NB4 (cell line): ENCODE measurements around the gene FAIM2.
"Not testable (repeated sequence)": the region's sequence is repeated elsewhere in the genome, so short reads cannot be mapped to it uniquely, and the experiment has no call there.

ENCODE experiments used
- DNase-seq: peaks from one replicate; pipeline ENCODE4 v3.0.0; 2010; ENCODE audit warnings: low read depth
- H3K4me3 ChIP-seq: one replicate; pipeline ENCODE4 v1.5.1; 2011; ENCODE audit warnings: mild to moderate bottlenecking, low read depth, low read length, moderate library complexity
- MYC ChIP-seq: IDR thresholded peaks from 2 replicates; pipeline ENCODE4 v1.6.1; 2011; ENCODE audit warnings: low read depth, low read length
- POLR2A ChIP-seq: IDR thresholded peaks from 2 replicates; pipeline ENCODE4 v1.6.1; 2011; ENCODE audit warnings: mild to moderate bottlenecking; ENCODE audit not compliant: insufficient read length; ENCODE audit errors: extremely low read depth
- TF ChIP-seq, protein P1 (sequence below): IDR thresholded peaks from 2 replicates; pipeline ENCODE4 v1.6.1; 2011; ENCODE audit warnings: low read depth, low read length
- TF ChIP-seq, protein P2 (sequence below): IDR thresholded peaks from one replicate; pipeline ENCODE4 v1.5.1; 2012; ENCODE audit warnings: low read depth, low read length

Gene FAIM2

DNA sequence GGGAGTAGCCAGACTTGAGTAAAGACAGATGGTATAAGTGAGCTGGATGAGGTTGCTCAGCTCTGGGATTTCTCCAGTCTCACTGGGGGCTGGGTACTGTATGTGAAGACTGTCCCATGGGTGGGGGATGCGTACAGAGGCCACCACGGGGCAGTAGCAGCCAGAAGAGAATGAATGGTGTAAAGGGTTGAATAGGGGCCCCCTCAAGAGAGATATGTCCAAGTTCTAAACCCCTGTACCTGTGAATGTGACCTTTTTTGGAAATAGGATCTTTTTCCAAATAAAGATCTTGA, 39.0 kb downstream of the FAIM2 start:
- TF ChIP-seq, protein P1, sequence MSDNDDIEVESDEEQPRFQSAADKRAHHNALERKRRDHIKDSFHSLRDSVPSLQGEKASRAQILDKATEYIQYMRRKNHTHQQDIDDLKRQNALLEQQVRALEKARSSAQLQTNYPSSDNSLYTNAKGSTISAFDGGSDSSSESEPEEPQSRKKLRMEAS = no peak
- TF ChIP-seq POLR2A (no peak), MYC (no peak)
- TF ChIP-seq, protein P2, sequence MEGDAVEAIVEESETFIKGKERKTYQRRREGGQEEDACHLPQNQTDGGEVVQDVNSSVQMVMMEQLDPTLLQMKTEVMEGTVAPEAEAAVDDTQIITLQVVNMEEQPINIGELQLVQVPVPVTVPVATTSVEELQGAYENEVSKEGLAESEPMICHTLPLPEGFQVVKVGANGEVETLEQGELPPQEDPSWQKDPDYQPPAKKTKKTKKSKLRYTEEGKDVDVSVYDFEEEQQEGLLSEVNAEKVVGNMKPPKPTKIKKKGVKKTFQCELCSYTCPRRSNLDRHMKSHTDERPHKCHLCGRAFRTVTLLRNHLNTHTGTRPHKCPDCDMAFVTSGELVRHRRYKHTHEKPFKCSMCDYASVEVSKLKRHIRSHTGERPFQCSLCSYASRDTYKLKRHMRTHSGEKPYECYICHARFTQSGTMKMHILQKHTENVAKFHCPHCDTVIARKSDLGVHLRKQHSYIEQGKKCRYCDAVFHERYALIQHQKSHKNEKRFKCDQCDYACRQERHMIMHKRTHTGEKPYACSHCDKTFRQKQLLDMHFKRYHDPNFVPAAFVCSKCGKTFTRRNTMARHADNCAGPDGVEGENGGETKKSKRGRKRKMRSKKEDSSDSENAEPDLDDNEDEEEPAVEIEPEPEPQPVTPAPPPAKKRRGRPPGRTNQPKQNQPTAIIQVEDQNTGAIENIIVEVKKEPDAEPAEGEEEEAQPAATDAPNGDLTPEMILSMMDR = no peak
- H3K4me3 ChIP-seq = no peak overlapping the region
- no peak for DNase-seq

DNA sequence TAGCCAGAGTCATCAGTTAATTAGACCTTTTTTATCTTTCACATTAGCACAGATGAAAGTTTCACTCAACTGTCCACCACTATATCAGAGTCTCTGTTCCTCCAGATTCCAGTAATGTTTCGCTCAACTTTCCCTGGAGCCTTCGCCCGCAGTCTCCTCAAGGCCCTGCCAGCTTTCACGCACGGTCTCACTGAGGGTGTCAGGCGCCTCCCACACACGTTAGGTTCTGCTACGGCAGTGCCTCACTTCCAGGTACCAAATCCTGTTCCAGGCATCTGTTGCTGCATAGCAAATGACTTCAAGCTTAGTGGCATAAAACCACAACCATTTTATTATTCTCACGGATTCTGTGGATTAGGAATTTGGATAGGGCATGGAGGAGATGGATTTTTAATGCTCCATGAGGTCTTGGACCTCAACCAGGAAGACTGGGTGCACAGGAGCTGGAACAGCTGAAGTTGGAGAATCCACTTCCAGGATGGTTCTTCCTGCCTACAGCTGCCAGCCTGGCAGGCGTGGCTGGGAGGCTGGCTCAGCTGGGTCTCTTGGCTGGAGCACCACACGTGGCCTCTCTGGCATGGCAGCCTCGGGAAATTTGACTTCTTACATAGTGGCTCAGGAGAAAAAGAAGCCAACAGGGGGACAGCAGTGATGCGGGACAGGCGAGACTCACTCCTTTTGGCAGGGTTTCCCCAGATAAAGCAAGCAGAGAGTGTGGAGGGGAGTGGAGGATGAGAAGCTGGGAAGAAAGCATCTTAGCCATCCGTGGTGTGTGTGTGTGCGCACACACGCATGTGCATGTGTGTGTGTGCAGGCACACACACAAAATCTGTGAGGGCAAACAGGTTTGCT, 39.5 kb downstream of the FAIM2 start:
- H3K4me3 ChIP-seq = no peak overlapping the region
- DNase-seq = no peak
- TF ChIP-seq POLR2A = no peak
- TF ChIP-seq MYC = no peak
- TF ChIP-seq, protein P2 = no peak
- TF ChIP-seq, protein P1 = no peak

DNA sequence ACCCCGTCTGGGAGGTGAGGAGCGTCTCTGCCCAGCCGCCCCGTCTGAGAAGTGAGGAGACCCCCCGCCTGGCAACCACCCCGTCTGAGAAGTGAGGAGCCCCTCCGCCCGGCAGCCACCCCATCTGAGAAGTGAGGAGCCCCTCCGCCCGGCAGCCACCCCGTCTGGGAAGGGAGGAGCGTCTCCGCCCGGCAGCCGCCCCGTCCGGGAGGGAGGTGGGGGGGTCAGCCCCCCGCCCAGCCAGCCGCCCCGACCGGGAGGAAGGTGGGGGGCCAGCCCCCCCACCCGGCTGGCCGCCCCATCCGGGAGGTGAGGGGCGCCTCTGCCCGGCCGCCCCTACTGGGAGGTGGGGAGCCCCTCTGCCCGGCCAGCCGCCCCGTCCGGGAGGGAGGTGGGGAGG, 42.8 kb downstream of the FAIM2 start:
- H3K4me3 ChIP-seq, DNase-seq: not testable (repeated sequence)

DNA sequence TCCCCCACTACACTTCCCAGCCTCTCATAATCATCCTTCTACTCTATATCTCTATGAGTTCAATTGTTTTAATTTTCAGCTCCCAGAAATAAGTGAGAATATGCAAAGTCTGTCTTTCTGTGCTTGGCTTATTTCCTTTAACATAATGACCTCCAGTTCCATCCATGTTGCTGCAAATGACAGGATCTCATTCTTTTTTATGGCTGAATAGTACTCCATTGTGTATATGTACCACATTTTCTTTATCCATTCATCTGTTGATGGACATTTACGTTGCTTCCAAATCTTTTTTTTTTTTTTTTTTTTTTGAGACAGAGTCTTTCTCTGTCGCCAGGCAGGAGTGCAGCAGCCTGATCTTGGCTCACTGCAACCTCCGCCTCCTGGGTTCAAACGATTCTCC, 47.8 kb downstream of the FAIM2 start:
- not testable (repeated sequence) for H3K4me3 ChIP-seq, DNase-seq

DNA sequence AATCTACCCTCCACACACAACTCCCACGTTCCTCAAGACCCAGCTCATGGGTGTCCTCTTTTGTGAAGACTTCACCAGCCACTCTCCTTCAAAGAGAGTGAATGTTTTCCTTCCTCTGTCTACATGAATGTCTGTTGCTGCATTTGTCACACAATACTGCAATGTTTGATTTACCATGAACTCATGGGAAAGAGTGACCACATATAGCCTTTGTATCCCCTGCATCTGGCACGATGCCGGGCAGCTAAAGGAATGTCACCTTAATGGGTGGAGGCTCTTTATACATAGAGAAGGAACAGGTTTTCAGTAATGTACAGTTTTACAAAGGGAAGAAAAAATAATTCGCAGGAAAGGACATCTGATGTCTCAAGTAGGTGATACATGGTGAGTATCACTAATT, 48.7 kb downstream of the FAIM2 start:
- no peak overlapping the region for H3K4me3 ChIP-seq
- TF ChIP-seq, protein P2 = no peak
- TF ChIP-seq, protein P1 = no peak
- TF ChIP-seq POLR2A (no peak), MYC (no peak)
- no peak for DNase-seq

DNA sequence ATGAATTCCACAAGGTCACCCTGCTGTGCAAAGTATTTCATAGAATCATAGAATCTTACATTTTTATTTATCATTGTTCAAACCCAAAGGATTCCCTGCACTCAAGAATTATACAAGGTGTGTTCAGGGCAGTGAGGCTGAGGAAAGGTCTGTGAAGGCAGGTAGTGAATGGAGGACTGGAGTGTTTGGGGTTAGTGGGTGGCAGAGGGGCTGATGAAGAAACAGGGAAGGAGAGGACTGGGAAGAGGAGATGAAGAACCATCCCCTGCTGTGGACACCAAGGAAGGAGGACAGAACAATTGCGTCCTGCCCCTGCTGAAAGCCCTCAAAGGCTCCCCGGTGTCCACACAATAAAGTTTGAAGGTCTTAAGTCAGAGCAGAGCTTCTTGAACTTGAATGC, 50.0 kb downstream of the FAIM2 start:
- DNase-seq = no peak
- no peak overlapping the region for H3K4me3 ChIP-seq
- TF ChIP-seq POLR2A (no peak), MYC (no peak)
- TF ChIP-seq, protein P2 = no peak
- TF ChIP-seq, protein P1 = no peak

DNA sequence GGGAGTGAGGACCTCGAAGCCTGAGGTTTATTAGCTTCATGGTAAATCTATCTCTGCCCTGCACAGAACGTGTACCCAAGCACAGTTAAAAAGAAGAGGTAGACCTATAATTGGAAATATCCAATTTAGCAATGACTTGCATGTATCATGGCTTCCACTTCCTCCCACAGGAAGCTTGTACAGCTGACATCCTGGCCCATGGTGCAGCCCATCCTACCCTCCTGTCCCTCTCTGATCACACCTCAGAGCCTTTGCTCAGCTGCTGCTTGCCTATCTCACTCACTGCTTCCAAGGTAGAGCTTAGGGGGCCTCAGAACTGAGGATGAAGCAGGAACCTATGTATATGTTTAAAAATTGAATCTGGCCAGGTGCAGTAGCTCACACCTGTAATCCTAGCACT, 56.5 kb downstream of the FAIM2 start:
- TF ChIP-seq, protein P1 = no peak
- TF ChIP-seq MYC = no peak
- TF ChIP-seq POLR2A = no peak
- TF ChIP-seq, protein P2 = no peak
- peak; percentile 46 for DNase-seq
- no peak overlapping the region for H3K4me3 ChIP-seq
